ENCODE data around the gene TMEM14A.

The TMEM14A gene

DNA sequence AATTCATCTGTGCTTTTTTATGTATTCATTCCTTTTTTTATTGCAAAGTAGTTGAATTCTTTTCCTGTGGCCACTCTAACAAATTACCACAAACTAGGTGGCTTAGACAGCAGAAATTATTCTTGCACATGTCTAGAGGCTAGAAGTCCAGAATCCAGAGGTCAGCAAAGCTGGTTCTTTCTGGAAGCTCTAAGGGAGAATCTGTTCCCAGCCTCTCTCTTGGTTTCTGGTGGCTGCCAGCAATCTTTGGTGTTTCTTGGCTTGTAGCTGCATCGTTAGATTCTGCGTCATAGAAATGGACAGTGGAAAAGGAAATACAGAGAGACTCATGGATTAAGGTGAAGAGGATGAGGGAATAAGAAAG, 53.1 kb downstream of the TMEM14A start:
- Histone ChIP-seq H3K27me3 (ENCODE audit: insufficient read depth, poor library complexity, severe bottlenecking) (no peaks in the 10 kb centered on the region), H3K4me3 (replicated peaks; ENCODE audit: insufficient read depth, low read length) (no peak overlapping the region), H3K27ac (replicated peaks) (no peak overlapping the region)
- no peak for DNase-seq (ENCODE audit: low read depth in 1 of 2, low spot score in 1 of 2)
- no peak for TF ChIP-seq SPI1 (IDR thresholded peaks at IDR 0.05; ENCODE audit: borderline replicate concordance, low read depth)
- no peak for TF ChIP-seq POLR2AphosphoS5 (IDR thresholded peaks at IDR 0.05; ENCODE audit: low read depth)
- TF ChIP-seq REST (IDR thresholded peaks at IDR 0.05; ENCODE audit: insufficient replicate concordance, low read depth), result no peak
- TF ChIP-seq, protein P1, sequence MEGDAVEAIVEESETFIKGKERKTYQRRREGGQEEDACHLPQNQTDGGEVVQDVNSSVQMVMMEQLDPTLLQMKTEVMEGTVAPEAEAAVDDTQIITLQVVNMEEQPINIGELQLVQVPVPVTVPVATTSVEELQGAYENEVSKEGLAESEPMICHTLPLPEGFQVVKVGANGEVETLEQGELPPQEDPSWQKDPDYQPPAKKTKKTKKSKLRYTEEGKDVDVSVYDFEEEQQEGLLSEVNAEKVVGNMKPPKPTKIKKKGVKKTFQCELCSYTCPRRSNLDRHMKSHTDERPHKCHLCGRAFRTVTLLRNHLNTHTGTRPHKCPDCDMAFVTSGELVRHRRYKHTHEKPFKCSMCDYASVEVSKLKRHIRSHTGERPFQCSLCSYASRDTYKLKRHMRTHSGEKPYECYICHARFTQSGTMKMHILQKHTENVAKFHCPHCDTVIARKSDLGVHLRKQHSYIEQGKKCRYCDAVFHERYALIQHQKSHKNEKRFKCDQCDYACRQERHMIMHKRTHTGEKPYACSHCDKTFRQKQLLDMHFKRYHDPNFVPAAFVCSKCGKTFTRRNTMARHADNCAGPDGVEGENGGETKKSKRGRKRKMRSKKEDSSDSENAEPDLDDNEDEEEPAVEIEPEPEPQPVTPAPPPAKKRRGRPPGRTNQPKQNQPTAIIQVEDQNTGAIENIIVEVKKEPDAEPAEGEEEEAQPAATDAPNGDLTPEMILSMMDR (IDR thresholded peaks at IDR 0.05; ENCODE audit: insufficient read depth, low read length), result no peak

GRCh38 chr6:52724406-52725121, 53.7 kb downstream of the TMEM14A start:
- DNase-seq (ENCODE audit: low read depth in 1 of 2, low spot score in 1 of 2), result peak; percentile 22 to 71
- Histone ChIP-seq H3K27ac (replicated peaks) (no peak overlapping the region), H3K27me3 (ENCODE audit: insufficient read depth, poor library complexity, severe bottlenecking) (no peaks in the 10 kb centered on the region), H3K4me3 (replicated peaks; ENCODE audit: insufficient read depth, low read length) (no peak overlapping the region)
- TF ChIP-seq, protein P1 (IDR thresholded peaks at IDR 0.05; ENCODE audit: insufficient read depth, low read length), result peak; percentile 83
- TF ChIP-seq REST (IDR thresholded peaks at IDR 0.05; ENCODE audit: insufficient replicate concordance, low read depth), result no peak

- TF ChIP-seq GABPA (IDR thresholded peaks at IDR 0.05; ENCODE audit: low read depth) (no peak), SPI1 (IDR thresholded peaks at IDR 0.05; ENCODE audit: borderline replicate concordance, low read depth) (no peak), POLR2AphosphoS5 (IDR thresholded peaks at IDR 0.05; ENCODE audit: low read depth) (no peak), REST (IDR thresholded peaks at IDR 0.05; ENCODE audit: insufficient replicate concordance, low read depth) (no peak)
- TF ChIP-seq, protein P1 (IDR thresholded peaks at IDR 0.05; ENCODE audit: insufficient read depth, low read length), result no peak
- no peak for DNase-seq (ENCODE audit: low read depth in 1 of 2, low spot score in 1 of 2)
- H3K27me3 ChIP-seq (ENCODE audit: insufficient read depth, poor library complexity, severe bottlenecking), result no peaks in the 10 kb centered on the region
- no peak overlapping the region for H3K4me3 ChIP-seq (replicated peaks; ENCODE audit: insufficient read depth, low read length)
- H3K27ac ChIP-seq (replicated peaks), result no peak overlapping the region
These were observed 54.2 kb downstream of the TMEM14A start for GRCh38 chr6:52725143-52725534.

Measured in HL-60 (cell line).